Suppressor macrophage (primary cell): ENCODE data around the gene TECTB.

Experiments
- DNase-seq, 4 experiments: peaks; one replicate each; pipeline ENCODE4 v3.0.0-alpha.2; 2020 to 2022

TECTB gene

DNA sequence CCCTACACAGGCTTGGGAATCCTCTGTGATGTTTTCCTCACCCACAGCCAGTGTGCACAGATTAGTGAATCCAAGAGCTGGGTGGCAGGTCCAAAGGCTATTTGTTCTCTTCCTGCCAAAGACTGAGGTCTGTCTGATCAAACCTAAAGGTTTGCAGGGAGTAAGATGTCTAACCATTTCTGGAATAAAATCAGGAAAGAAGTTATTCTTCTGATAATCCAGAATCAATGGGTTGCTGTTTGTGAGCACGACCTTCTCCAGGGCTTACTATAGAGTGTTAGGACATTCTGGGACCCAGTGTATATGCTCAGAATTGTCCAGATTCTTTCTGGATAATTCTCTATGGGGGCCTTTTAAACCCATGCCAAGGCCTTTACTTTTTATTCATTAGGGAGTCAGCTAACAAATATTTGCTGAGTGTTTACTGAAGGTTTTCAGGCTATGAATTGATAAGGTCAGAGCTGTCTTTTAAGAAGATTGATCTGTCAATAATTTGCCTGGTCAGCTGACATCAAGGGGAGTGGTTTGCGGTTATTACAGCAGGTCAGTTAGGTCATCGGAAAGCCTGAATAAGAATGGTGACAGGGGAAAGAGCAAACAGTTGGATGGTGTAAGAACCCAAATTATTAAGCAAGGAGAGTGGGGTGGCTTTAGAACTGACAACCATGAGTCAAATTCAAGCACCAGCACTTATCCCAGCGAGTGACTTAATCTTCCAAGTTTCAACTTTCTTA, 7.5 kb upstream of the TECTB start:
- DNase-seq: peak in 1 of 4 experiments; percentile 3

DNA sequence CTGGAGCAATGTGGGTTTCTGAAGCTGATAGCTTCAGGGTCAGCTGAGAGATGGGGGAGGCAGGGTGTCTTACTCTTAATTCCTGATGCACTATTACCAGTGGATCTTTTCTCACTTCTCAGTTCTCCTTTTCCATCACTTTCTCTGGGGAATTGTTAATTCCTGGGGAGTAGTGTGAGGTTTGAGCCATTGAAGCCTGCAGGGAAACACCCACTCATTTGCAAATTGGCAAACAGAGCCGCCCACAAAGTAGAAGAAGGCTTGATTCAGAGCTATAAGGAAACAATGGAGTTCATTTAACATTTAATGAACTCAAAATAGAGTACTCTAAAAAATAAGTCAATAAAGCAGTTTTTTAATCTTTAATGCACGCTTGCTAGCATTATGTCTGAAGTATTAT, 4.3 kb upstream of the TECTB start:
- peak in 3 of 4 experiments; percentile 6 to 19 (median 9) for DNase-seq

DNA sequence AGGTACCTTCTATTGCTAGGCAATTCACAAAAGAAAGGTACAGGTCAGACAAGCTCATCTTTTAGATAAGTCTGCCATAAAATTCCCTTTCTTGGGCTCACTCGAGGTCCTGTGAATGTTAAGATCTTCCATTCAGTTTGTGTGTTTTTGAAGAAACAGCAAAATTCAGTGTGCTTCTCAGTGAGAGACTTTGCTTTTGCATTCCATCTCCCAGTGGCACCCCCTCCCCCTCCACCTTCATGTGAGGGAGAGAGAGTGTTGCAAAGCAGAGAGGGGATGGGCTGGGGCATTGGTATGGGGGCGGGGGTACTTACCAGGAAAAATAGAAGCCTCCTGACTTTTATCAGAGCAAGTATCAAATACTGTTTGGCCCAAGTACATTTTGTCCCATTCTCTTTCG, 3.8 kb upstream of the TECTB start:
- DNase-seq: no peak

DNA sequence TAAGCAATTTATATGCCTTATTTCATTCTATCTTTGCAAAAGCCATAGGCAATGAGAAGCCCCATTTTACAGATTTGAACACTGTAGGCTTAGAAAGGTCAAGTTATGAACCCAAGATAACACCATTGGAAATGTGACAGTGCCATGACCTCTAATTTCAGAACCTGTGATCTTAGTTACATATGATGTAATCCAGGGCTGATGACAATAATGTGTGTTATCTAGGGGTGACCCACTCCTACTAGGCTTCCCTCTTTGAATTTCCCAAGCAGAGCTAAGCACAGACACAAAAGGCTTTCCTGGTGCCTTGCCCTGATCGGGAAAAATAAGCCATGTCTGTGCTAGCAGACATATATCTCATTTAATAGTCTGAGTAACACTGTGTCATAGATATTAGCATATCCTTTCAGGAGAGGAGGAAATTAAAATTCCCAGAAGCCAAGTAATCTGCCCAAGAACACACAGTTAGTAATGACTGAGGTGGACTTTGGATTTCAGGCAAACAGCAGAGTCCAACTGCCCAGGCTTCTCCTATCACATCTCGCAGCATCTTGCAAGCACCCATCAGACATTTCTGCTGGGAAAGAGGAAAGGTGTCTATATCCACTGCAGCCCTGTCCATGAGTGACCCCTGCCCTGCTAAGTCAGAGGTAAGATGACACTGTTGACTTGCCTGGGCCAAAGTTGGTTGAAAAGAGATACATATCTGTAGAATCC, 2.8 kb upstream of the TECTB start:
- peak in 2 of 4 experiments; percentile 1 to 17 for DNase-seq

DNA sequence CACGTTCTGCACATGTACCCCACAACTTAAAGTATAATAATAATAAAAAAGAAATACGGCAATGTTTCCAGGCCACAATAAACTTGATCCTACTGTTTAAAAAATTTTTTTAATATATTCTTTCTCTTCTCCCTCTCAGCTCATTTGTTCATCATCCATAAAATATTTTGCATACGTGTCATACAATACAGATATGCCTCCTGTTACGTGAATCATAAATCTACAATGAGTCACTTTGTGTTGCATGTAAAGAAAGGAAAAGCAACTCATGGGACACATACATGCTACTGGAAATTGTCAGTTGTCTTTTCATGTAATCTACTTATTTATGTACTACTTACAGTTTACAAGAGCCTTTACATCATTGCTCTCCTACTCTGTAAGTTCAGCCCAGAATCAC, 1.1 kb upstream of the TECTB start:
- no peak for DNase-seq

DNA sequence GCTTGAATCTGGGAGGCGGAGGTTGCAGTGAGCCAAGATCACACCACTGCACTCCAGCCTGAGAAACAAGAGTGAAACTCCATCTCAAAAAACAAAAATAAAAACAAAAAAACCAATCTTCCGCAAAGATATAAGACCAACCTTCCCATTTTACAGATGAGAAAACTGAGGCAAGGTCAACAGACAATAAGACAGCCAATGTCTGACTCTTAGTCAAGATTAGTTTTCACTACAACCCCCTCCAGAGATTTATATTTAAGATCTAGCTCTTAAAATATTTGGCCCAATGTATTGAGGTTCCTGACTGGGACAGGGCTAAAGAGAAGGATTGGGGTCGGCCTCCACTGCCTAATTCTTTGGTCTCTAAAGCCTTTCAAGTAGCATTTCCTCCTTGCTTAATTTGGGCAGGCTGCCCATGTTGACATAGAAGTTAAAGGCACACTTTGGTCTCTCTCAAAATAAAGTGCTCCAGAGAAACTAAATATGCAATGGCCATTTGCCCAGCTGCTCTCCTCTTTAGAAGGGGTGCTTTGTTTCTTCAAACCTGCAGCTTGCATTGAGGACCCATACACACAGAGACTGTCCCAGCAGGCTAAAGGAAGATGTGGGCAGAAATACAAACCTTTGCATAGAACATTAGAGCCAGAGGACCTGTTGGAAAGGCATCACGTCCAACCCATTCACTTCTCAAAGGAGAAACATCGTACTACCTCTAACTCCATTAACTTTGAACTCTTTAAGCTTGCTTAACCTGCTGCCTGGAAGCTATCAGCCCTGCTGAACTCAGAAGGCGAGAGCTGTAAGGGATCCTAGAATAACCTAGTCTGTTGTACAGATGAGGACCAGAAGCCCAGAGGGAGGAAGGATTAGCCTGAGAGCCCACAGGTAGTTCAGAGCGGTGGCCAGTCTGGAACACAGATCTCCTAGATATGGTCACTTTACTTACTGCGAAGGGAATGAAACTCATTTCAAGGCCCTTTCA, 3.9 kb downstream of the TECTB start:
- DNase-seq: no peak

DNA sequence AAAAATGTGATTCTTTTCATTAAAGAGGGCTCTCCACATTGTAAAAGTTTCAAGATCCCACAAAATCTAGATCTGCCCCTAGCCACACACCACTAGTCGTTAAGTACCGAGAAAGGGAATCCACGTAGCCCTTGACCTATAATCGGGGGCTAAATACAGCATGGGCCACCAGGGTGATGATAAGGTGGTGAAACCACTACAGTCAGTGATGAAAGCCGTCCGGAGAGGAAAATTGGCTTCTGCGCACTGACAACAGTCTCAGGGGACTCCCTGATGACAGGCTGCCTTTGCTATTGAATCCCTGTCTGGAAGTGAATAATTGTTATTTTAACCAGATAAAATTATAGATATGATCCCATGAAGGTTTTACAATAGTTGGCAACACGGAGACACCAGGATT, 4.6 kb downstream of the TECTB start:
- no peak for DNase-seq

DNA sequence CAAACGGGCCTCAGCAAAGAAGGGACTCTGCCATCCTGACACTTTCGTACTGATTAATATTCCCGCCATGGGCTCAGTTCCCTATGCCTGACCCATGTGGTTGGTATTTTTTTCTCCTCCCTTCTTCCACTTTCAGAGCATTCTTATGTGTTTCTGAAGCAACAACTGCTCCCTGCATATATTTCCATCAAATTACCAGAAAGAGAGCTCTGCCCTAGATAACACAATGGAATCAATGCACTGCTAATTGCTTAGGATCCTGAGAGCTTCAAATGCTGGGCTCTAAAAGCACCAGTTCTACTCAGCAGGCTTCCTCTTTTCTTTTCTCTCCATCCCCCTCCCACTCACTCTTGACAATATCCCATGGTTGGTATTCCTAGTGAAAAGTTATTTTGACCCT, 5.3 kb downstream of the TECTB start:
- no peak for DNase-seq

DNA sequence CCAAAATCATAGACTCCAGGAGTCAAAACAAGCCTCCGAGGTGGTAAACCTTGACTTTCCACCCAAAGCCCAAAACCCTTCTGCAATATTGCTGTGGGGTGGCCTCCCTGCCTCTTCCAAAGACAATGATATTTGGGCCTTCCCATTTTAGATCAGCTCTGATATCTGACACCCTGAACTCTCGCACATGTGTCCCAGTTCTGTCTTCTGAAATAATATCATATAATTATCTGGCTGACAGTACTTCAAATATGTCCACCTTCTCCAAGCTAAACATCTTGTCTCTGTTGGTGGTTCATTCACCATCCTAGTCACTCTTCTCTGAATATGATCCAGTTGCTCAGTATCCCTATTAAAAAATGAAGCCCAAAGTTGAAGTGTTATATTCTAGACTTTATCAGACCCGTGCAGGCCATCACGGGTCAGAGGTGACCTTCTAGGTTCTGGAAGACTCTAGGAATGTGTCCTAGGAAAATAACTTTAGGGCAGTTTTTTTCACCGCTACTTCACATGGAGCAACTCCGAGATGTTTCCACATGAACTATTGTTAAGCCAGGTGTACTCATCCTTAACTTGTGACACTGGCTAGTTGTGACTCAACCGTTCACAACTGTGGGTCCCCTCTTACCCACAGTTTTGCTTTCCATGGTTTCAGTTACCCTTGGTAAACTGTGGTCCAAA, 6.3 kb downstream of the TECTB start:
- no peak for DNase-seq

DNA sequence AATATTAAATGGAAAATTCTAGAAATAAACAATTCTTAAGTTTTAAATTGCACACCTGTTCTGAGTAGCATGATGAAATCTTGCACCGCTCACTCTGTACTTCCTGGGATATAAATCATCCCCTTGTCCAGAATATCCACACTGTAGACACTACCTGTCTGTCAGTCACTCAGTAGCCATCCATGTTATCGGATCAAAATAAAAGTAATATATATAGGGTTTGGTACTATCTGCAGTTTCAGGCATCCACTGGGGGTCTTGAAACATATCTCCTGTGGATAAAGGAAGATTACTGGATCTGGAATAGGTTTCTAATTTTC, 6.8 kb downstream of the TECTB start:
- DNase-seq: no peak

DNA sequence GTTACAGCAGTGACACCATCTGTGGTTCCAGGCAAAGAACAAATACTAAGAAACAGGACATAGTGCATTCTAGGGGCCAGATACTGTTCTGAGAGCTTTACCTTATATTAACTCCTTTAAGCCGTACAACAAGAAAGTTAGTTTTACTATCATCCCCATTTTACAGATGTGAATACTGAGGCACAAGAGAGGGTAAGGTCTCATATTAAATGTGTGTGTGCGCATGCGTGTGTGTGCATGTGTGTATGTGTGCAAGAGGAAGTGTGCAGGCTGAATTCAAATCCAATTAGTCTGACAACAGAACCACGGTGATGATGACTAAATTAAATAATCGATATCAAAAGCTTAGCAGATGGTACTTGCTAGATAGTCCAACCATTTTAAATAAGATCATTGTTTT, 11.0 kb downstream of the TECTB start:
- DNase-seq: no peak

DNA sequence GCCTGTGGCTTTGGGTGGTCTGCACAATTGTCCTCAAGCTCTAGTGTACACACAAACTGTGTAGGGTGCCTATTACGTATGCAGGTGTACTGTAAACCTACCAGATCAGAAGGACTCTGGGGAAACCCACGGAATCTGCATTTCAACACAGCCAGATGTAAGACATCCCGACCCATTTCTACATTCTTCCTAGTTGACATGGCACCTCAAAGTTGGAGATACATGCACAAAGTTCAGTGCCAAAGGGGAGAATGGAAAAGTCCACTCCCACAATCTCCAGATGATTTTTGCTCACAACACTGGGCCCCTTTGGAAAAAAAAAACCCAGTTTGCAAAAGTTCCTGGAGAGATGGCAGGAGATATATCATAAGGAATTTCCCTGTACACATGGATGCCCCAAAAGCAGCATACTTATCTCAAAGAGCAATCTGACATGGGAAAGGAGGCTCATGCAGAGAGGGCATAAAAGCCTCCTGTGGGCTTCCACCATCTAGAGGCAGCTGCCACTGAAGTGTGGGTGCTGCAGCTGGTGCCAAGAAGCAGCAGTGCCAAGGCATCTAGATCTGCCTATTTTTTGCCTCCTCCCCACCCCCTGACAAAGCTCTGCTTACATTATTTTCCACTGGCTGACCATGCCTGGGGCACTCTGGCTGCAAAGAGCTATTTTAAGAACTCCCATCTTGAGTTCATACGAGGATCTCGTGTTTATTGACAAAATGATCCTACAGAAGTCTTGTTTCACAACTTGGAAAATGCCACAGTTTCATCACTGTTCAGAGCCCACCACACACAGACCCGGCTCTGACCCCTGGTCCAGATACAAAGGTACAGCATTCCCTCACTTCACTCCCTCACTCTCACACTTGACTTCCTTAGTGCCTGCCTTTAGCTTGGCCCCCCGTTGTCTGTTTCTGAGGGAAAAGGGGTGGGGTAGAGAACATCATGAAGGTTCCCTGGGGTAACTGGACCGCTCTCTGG, 12.9 kb downstream of the TECTB start:
- no peak for DNase-seq

DNA sequence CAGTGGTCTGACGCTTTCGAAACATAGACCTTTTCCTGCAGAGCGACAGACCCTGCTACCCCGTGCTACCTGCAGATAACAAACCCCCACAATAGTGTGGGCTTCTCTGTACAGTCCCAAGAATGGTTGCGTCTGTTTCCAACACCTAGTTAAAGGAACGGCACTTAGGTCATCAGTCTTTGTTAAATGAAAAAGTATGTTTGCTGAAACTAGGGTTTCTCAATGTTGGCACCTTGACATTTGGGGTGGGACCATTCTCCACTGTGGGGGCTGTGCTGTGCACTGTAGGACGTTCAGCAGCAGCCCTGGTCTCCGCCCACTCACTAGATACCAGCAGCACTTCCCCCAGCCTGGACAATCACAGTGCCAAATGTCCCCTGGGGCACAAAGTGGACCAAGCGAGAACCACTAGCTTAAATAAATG, 13.7 kb downstream of the TECTB start:
- no peak for DNase-seq

DNA sequence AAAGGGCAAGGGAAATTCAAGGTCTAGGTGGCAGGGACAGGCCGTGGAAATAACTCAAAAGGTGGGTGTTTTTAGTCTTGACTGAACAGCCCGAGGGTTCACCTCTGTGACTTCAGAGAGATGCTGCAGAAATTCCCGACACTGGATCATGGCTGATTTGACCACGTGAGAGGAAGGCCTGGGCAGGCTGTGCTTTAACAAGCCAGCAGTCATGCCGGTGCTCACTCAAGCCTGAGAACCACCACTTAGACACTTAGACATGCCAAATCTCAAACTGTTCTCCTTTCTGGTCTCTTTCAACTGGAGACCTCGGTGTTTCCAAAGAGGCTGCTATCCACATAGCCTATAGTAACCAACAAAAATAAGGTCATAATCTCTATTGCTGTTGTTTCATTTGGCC, 15.4 kb downstream of the TECTB start:
- no peak for DNase-seq

DNA sequence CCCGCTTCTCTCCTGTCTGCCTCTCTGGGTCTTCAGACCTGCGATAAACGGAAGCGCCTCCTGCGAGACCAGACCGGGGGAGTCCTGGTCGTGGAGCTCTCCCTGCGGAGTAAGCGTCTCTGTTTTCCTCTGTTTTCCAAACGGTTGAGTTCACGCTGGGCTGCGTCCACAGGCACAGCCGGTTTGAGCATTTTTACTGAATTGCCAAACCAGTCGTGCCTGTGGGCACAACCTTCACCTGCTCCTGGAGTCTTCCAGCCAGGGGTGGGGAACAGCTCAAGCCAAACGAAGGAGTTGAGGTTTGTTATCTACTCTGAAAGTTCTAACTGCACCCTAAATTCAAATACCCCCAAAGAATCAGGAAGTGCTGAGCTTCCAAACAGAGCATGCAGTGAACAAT, 16.3 kb downstream of the TECTB start:
- DNase-seq: no peak

DNA sequence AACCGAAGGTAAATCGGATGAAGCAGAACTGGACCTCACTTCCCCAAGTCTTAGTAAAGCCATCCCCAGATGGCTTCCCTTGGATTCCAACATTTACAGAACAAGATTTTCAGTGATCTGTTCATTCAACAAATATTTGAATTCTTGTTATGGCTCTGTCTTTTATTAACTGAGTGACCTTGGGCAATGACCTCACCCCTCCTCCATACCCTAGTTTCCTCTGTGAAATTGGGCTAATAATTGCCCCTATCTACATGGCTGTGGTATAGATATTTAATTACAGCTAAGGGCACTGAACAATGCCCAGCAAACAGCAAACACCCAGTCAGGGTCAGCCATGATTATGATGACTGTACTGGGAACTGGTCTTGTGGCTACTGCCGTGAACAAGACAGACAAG, 19.1 kb downstream of the TECTB start:
- no peak for DNase-seq

DNA sequence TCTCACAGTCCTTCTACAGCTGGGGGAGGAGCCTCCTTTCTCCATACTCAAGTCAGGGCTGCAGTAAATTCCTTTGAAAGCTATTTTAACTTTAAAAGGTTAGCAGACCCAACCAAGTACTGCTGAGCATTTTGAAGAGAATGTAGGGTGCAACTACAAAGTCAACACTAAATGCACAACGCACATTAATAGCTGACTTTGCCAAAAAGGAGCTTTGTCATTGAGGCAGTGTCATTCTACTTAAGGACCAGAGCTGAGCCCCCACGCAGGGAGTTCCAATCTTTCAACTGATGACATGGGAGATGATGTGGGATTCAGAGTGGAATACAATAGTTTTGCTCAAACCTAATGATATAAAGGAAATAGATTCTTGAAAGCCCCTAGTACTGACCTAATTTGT, 20.3 kb downstream of the TECTB start:
- DNase-seq: no peak

DNA sequence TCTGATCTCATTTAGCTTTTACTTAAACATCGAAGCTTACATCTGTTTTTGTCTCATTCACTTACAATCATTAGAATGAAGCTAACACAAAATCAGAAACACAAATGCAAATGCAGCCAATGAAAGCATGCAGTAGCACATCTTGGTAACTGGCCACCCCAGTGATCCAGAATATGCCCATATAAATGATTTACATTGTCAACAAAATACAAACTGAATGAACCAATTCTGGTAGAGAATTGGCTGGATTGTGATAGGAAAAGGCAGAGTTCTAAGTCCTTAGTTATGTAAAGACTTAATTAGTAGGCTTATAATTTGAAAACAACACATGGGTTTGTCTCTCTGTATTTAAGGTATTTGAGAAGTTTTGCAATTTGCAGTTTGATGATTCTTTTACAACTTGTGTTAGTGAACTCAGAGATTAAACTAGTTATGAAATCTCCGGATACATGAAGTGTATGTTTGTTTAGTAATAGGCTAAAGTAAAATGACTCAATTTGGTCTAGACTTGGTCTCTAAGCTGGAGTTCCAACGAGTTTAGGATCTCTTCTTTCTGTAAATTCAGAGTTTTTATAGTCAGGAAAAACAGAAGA, 21.2 kb downstream of the TECTB start:
- DNase-seq: no peak

DNA sequence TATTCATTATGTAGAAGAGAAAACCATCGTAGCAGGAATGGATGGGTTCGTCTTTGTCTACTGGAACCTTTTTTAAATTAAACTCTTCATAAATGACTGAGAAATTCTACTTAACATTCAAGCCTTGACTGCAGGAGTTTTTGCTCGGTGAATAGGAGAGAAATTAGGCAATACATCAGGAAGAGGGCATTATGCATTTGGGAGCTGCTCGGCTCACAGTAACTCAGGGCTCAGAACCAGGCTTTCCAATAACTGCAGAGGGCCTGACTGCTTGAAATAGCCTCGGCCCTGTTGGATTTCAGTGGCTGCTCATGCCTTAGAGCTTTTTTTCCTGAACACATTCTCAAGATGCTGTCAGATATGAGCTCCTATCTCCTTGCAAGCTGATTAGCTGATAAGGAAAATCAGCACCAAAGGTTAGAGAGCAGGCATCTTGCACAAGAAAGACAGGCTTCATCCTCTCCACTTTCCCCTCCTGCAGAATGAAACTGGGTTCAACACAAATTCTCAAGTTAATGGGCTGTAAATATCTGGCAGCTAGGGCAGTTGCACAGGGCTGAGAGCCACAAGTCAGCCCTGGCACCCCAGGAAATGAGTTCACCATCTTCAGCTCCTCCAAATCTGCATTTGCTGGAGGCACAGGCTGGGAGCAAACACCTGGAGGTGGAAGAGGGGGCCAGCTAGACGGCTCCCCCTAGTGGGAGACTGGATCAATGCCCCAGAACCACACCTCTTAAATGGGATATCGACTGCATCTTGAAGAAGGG, 24.3 kb downstream of the TECTB start:
- peak; percentile 40 to 61 (median 42) for DNase-seq

DNA sequence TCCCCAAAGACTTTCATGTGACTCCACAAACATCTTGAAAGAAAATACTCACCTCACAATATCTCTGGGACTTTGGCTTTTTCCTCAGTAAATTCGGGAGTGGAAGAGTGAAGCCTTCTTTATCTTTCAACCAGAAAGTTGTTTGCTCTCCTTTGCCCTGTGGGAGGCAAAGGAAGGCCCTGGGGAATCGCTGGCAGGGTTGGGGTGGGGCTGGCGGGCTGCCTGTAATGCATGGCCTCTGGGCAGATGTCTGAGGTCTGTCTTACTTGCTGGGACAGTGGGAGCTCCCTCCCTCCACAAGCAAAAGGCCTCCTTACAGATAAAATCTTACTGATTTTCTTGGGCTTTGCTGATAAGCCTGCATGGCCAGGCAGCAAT, 24.9 kb downstream of the TECTB start:
- DNase-seq: no peak
